Fibroblast of lung (primary cell): ENCODE results near the gene PIAS2. TPM values are rescaled to one million over a fixed set of nuclear protein-coding genes. Genes with fewer than 3 reads are reported as not detected.

ENCODE experiments used
- DNase-seq, 2 donors: peaks; one replicate each; pipeline versions ENCODE4 v3.0.0 to v3.0.0-alpha.2; 2010; ENCODE audit warnings: low read depth in 2 of 2
- H2AFZ ChIP-seq: 2 replicates; pipeline ENCODE4 v1.5.1; 2012; ENCODE audit warnings: low read length, control low read depth, inconsistent platforms
- H3K27ac ChIP-seq: 2 replicates; pipeline ENCODE4 v1.5.1; 2011; ENCODE audit warnings: low read length, control low read depth; ENCODE audit not compliant: insufficient read depth
- H3K27me3 ChIP-seq: 2 replicates; pipeline ENCODE4 v1.5.1; 2011; ENCODE audit warnings: mild to moderate bottlenecking, low read length; ENCODE audit not compliant: control insufficient read depth, insufficient read depth
- H3K36me3 ChIP-seq: 2 replicates; pipeline ENCODE4 v1.5.1; 2011; ENCODE audit warnings: low read length; ENCODE audit not compliant: control insufficient read depth, insufficient read depth
- H3K4me1 ChIP-seq: 2 replicates; pipeline ENCODE4 v1.5.1; 2011; ENCODE audit warnings: low read length; ENCODE audit not compliant: control insufficient read depth, insufficient read depth; ENCODE audit errors: extremely low read depth
- H3K4me2 ChIP-seq: 2 replicates; pipeline ENCODE4 v1.5.1; 2011; ENCODE audit warnings: low read length, control low read depth; ENCODE audit not compliant: insufficient read depth; ENCODE audit errors: extremely low read depth
- H3K4me3 ChIP-seq, 4 experiments: fragments of 200-600 bp in 1 of 4; sonication (generic) in 1 of 4; replicated peaks in 1 of 4; 2 replicates each; pipeline ENCODE4 v1.5.1; 2011 to 2016; ENCODE audit warnings: low read length in 4 of 4, low read depth in 3 of 4, mild to moderate bottlenecking in 3 of 4, control low read depth in 2 of 4, inconsistent platforms in 1 of 4, mixed read lengths in 1 of 4; ENCODE audit not compliant: insufficient read depth in 1 of 4; ENCODE audit errors: control extremely low read depth in 1 of 4
- H3K79me2 ChIP-seq: 2 replicates; pipeline ENCODE4 v1.5.1; 2012; ENCODE audit warnings: mild to moderate bottlenecking, low read length, inconsistent platforms; ENCODE audit not compliant: control insufficient read depth, insufficient read depth
- H3K9ac ChIP-seq: 2 replicates; pipeline ENCODE4 v1.5.1; 2011; ENCODE audit warnings: mild to moderate bottlenecking, low read length, control low read depth; ENCODE audit not compliant: insufficient read depth
- H3K9me3 ChIP-seq: 2 replicates; pipeline ENCODE4 v1.5.1; 2012; ENCODE audit warnings: low read depth, low read length; ENCODE audit not compliant: control insufficient read depth, insufficient read depth
- H4K20me1 ChIP-seq: 2 replicates; pipeline ENCODE4 v1.5.1; 2011; ENCODE audit warnings: low read length; ENCODE audit not compliant: control insufficient read depth, insufficient read depth; ENCODE audit errors: extremely low read depth
- EZH2 ChIP-seq: IDR thresholded peaks from 2 replicates; pipeline ENCODE4 v1.5.1; 2012; ENCODE audit warnings: low read length, control low read depth, mild to moderate bottlenecking; ENCODE audit errors: missing control alignments
- polyA plus RNA-seq, 2 donors: library from polyadenylated mRNA; depleted of rRNA in 1 of 2; stranded (reverse) in 1 of 2; unstranded in 1 of 2; fragments of >200 nt; gene quantifications; 2 replicates each; pipeline ENCODE4 v1.2.1, GENCODE V29; 2011 to 2012; ENCODE audit warnings: missing spikeins in 1 of 2
- total RNA-seq: library from RNA; depleted of rRNA; stranded (reverse); fragments of >200 nt; gene quantifications from 2 replicates; pipeline ENCODE4 v1.2.1, GENCODE V29; 2014
- TF ChIP-seq, protein P1 (sequence below), 2 donors: IDR thresholded peaks in 1 of 2; conservative IDR thresholded peaks in 1 of 2; 1 replicate in 1 of 2; 2 replicates in 1 of 2; pipeline ENCODE4 v1.5.1; 2011 to 2012; ENCODE audit warnings: low read length in 2 of 2, control low read depth in 1 of 2, inconsistent platforms in 1 of 2, low read depth in 1 of 2, mild to moderate bottlenecking in 1 of 2

PIAS2 gene
- total and polyA plus RNA-seq, 2 donors (not counting 1 experiment from before 2014, with no cell fraction given): 14.4 to 23.1 TPM

- no peak overlapping the region for H3K9ac ChIP-seq
- no peaks in the 10 kb centered on the region for H3K4me1 ChIP-seq
- no peaks in the 10 kb centered on the region for H3K36me3 ChIP-seq
- no peak for TF ChIP-seq EZH2
- TF ChIP-seq, protein P1, sequence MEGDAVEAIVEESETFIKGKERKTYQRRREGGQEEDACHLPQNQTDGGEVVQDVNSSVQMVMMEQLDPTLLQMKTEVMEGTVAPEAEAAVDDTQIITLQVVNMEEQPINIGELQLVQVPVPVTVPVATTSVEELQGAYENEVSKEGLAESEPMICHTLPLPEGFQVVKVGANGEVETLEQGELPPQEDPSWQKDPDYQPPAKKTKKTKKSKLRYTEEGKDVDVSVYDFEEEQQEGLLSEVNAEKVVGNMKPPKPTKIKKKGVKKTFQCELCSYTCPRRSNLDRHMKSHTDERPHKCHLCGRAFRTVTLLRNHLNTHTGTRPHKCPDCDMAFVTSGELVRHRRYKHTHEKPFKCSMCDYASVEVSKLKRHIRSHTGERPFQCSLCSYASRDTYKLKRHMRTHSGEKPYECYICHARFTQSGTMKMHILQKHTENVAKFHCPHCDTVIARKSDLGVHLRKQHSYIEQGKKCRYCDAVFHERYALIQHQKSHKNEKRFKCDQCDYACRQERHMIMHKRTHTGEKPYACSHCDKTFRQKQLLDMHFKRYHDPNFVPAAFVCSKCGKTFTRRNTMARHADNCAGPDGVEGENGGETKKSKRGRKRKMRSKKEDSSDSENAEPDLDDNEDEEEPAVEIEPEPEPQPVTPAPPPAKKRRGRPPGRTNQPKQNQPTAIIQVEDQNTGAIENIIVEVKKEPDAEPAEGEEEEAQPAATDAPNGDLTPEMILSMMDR (conservative IDR thresholded peaks at IDR 0.05 in 1 of 2, IDR thresholded peaks at IDR 0.05 in 1 of 2; ENCODE audit: low read depth in 1 of 2, low read length in 2 of 2): no peak
- H3K4me3 ChIP-seq: no peak overlapping the region
- no peak overlapping the region for H3K27ac ChIP-seq
- no peaks in the 10 kb centered on the region for H4K20me1 ChIP-seq
- no peak overlapping the region for H3K4me2 ChIP-seq
- H3K27me3 ChIP-seq: peaks cover 50% of the 10 kb centered on the region
- H3K79me2 ChIP-seq: no peaks in the 10 kb centered on the region
- H3K9me3 ChIP-seq: no peaks in the 10 kb centered on the region
- H2AFZ ChIP-seq: no peak overlapping the region
- DNase-seq: no peak
Observed at GRCh38 chr18:46754661-46755292, 162.5 kb downstream of the PIAS2 start.

GRCh38 chr18:46754188-46754587 is 163.1 kb downstream of the PIAS2 start:
- no peak for TF ChIP-seq EZH2
- TF ChIP-seq, protein P1 (conservative IDR thresholded peaks at IDR 0.05 in 1 of 2, IDR thresholded peaks at IDR 0.05 in 1 of 2; ENCODE audit: low read depth in 1 of 2, low read length in 2 of 2): no peak
- Histone ChIP-seq H4K20me1 (no peaks in the 10 kb centered on the region), H3K36me3 (no peaks in the 10 kb centered on the region), H3K27me3 (peaks cover 45% of the 10 kb centered on the region), H2AFZ (no peak overlapping the region), H3K27ac (no peak overlapping the region), H3K79me2 (no peaks in the 10 kb centered on the region), H3K9me3 (no peaks in the 10 kb centered on the region), H3K4me2 (no peak overlapping the region), H3K9ac (no peak overlapping the region), H3K4me3 (no peak overlapping the region), H3K4me1 (no peaks in the 10 kb centered on the region)
- no peak for DNase-seq

Other genes with a start within 250 kb of the PIAS2 start
- gene ST8SIA5, start 160.5 kb downstream of the PIAS2 start, total RNA-seq: under 0.01 TPM in 2 replicates
- 0.01 and 0.20 TPM in 2 replicates for gene ST8SIA5, start 160.5 kb downstream of the PIAS2 start, polyA plus RNA-seq
- 3.8 and 4.6 TPM in 2 replicates for gene KATNAL2, start 95 bp upstream of the PIAS2 start, total RNA-seq
- gene KATNAL2, start 95 bp upstream of the PIAS2 start, polyA plus RNA-seq: 1.5 and 1.8 TPM in 2 replicates
- not detected in 2 replicates for gene ELOA2, start 118.1 kb upstream of the PIAS2 start, total RNA-seq
- gene ELOA2, start 118.1 kb upstream of the PIAS2 start, polyA plus RNA-seq: not detected in 2 replicates
- gene HDHD2, start 233.0 kb upstream of the PIAS2 start, total RNA-seq: 15.0 and 15.7 TPM in 2 replicates
- gene HDHD2, start 233.0 kb upstream of the PIAS2 start, polyA plus RNA-seq: 9.8 and 14.2 TPM in 2 replicates